NOMO-1 treated with DMSO at 0.1 percent for 48 hours (cell line): ENCODE results near the gene CLHC1.
"Not testable (repeated sequence)": the region's sequence is repeated elsewhere in the genome, so short reads cannot be mapped to it uniquely, and the experiment has no call there.

Source experiments
- DNase-seq: peaks from one replicate; lab custom pipeline; 2025; ENCODE audit not compliant: unreplicated experiment; lab: John Stamatoyannopoulos, UW

Gene CLHC1

GRCh38 chr2:55154525-55155030 lies 77.5 kb downstream of the CLHC1 start:
- DNase-seq, result no peak

- peak; percentile 98 for DNase-seq
Observed at GRCh38 chr2:55153584-55154299, 78.4 kb downstream of the CLHC1 start.

DNA sequence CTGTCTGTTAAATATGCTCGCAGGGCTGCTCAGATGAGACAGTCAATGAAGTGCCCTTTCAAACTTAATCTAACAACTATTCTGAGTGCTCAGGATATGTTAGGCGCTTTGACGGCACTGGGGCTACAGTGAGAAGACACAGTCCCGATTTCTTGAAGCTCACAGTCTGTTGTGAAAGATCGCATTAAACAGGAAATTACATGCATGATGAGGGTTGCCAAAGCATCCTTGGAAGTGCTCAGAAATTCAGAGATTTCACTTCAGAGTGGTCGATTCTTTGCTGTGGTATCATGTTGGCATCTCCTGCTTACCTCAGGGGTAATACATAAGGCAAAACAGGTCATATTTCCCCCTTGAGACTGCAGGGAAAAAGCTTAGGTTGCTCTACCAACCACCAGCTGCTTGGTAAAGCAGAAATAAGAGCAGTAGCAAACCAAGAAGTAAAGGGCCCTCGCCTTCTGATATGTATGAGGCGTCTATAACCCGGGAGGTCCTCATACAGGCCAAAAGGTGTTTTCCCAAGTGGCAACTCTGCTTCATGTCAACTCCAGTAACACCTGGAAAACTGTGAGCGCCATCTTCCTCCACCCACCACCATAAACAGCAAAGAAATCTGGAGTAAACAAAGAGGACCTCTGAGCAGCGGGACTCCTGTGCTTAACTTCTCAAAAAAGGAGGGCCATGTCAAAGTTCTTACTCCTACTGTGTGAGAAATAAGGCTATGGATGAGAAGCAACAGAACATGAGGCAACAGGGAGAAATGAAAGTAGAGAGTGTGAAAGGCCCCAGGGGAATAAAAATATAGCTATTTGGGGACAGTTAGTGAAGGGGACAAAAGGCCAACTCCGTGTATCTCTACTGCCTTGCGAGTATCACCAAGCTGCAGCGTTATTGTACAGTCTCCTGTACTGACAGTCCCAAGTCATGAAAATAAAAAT lies 79.3 kb downstream of the CLHC1 start:
- DNase-seq, result peak; percentile 49

DNA sequence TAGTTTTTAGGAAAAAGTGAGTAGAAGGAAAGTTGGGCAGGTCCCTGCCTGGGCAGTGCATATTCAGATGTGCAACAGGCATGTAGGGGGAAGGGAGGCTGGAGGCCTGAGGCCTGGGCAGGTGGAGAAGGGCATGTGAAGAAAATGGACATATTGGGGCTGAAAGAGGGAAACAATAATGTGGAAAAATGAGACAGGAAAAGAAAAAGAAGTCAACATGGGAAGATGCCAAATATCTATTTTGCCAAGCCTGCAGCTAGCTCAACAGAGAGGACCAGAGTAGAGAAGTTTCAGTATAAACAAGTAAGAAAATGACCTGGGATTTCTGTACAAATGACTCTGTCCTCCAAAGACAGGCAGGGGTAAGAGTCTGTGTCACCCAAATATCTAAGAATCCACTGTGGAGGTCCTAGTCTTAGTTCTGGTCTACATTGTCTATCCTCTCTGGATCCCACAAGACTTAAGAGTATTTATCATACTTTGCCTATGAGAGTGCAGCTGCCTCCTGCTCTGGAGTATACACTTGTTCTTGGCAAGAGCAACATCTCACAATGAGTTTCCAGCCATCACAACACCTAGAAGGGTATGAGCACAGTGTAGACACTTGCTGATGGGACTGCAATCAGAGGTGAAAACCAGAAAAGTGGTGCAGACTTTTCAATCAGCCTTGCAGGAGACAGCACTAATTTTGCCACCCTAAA lies 80.2 kb downstream of the CLHC1 start:
- no peak for DNase-seq

DNA sequence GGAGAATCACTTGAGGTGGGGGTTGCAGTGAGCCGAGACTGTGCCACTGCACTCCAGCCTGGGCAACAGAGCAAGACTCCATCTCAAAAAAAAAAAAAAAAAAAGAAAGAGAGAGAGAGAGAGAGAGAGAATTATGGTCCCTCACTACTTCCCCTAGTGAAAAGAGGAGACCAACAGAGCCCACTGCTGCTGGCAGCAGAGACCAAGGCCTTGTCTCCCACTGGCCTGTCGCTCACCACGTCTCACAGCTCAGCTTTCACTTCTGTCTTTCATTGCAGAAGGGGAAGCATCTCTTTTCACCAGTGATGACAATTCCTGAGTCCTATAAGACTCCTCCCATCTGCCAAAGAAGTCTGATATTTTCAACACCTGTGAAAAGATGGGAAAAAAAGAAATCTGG lies 81.3 kb downstream of the CLHC1 start:
- peak; percentile 92 for DNase-seq

GRCh38 chr2:55148269-55148668 lies 83.8 kb downstream of the CLHC1 start:
- DNase-seq, result peak; percentile 38

GRCh38 chr2:55147531-55147930 lies 84.6 kb downstream of the CLHC1 start:
- no peak for DNase-seq

DNA sequence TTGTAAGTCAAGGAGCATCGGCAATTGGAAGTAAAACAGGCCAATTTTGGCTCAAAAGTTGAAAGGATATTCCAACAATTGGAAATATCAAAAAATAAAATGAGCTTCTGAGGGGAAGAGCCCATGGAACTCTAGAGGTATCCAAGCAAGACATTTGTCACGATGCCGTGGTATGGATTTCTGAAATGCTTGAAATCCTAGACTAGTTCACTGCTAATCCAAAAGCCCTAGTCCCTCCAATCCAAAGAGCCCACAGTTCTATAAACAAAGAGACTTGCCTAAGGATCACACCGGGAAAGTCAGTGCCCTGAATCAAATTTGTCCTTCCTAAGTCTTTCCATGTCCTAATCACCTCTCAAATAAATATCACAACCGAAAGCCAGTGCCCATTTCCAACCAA lies 85.1 kb downstream of the CLHC1 start:
- DNase-seq, result no peak

- DNase-seq, result no peak
Observed at GRCh38 chr2:55146263-55146662, 85.8 kb downstream of the CLHC1 start.

DNA sequence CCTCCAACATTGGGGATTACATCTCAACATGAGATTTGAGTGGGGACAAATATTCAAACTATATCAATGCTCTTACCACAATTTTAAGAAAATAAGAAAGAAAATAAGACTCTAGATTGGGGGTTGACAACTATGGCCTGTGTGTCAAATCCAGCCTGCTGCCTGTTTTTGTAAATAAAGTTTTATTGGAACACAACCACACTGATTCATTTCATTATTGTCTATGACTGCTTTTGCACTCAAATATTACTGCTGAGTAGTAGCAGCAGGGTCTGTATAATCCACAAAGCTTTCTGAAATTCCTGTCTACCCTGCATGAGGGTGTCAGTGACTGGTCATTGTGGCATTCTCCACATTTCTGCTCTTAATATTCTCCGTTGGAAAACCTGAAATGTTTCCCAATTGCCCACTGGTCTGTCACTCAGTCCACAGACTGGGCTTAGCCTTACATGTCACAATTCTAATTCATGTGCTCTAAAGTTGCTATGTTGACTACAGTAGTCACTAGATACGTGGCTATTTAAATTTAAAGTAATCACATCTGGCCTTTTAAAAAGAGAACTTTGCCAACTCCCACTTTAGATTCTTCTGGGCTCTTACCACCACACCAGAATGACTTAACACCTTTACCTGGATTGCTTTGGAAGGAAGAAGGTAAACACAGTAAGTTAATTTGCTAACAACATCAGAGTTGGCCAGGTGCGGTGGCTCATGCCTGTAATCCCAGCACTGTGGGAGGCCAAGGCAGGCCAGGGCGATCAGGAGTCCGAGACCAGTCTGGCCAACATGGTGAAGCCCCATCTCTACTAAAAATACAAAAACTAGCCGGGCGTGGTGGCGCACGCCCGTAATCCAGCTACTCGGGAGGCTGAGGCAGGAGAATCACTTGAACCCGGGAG lies 86.9 kb downstream of the CLHC1 start:
- no peak for DNase-seq

GRCh38 chr2:55143706-55144105 lies 88.4 kb downstream of the CLHC1 start:
- DNase-seq, result not testable (repeated sequence)

DNA sequence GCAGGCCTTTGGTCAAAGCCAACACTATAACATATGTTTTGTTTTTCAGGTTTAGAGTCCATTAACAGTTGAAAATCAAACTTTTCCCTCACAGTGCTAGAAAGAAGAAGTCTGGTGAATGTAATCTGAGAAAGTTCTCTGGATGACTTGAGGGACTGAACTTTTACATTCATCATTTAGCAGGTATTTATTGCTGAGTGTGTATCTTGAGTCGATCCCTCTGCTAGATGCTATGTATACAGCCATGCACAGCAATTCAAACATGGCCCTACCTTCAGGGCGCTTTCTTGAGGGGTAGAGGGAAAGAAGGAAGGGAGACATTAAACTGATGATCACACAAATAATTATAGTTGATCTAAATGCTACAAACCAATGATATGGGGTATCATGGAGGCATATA lies 89.6 kb downstream of the CLHC1 start:
- no peak for DNase-seq

- no peak for DNase-seq
Observed at GRCh38 chr2:55141572-55142413, 90.3 kb downstream of the CLHC1 start.

DNA sequence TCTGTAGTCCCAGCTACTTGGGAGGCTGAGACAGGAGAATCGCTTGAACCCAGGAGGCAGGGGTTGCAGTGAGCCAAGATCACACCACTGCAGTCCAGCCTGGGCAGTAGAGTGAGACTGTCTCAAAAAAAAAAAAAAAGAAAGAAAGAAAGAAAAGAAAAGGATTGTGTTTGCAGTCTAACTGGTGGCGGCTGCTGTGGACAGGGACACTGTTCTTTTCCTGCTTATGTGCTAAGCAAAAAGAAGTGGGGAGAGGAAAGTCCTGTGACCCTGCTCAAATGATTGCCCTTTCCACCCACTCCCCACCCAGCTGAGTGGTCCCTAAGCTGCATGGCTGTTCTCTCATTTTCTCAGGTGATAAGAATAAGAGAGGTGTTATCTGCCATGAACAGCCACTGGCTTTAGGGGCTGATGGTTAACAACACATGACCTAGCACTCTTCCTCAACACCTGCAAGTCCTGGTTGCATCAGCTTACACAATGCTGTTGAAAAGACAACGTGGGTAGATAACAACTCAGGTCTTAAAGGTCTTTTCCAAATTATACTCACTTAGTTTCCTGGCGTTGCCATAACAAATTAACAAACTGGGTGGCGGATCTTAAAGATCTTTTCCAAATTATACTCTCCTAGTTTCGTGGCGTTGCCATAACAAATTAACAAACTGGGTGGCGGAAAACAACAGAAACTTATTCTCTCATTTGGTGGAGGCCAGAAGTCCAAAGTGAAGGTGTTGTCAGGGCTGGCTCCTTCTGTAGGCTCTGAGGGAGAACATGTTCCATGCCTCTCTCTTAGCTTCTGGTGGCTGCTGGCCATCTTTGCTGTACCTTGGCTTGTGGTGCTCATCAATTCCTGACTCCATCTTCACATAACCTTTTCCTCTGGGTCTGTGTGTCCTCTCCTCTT lies 91.5 kb downstream of the CLHC1 start:
- no peak for DNase-seq

- DNase-seq, result no peak
Observed at GRCh38 chr2:55139305-55139704, 92.8 kb downstream of the CLHC1 start.

- DNase-seq, result no peak
Observed at GRCh38 chr2:55138882-55139229, 93.2 kb downstream of the CLHC1 start.

DNA sequence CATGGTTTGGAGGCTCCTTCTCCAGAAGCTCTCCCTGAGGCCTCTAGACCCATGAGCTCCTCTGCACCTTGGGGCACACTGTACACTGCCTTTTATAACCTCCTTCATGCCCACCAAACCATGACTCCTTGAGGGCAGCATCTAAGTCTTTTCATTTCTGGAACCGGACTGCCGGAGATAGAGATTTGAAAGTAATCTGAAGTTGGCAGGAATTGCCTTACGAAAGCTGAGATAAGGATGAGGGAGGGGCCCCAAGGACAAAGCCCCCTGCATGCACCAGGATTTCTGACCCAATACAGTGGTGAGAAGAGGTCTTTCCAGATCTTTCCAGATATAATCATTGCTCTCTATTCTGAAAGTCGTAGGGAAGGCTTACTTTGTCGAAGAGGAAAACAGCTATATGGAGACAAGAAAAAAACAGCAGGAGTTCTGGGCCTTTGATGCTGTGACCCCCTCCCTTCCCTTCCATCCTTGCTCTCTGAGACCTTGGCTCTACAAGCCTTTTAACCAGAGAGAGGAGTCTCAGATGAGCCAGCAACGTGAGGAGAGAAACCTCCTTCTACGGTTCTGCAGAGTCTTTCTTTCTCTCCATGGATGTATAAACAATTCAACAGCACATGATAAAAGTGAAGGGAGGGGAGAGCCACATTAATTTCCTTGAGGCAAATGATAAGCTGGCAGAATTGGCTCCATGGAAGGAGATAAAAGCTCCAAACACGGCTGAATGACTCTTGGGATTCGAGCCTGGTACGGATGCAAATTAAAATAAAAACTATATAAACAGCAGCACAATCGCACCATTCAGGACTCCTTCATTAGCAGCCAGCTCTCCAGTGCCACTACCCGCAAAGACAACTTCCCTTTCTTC lies 93.8 kb downstream of the CLHC1 start:
- DNase-seq, result no peak
